HepG2 (cell line): ENCODE data around the gene TMEM86B. TPM values are rescaled to one million over a fixed set of nuclear protein-coding genes. Genes with fewer than 3 reads are reported as not detected.

Source experiments
- ATF3 ChIP-seq: sonication (generic); formaldehyde crosslinking; IDR thresholded peaks from 2 replicates; pipeline ENCODE4 v1.4.0; 2020; ENCODE audit warnings: missing genetic modification reagents
- BRD4 ChIP-seq: sonication (generic); formaldehyde crosslinking; IDR thresholded peaks from 2 replicates; pipeline ENCODE4 v1.4.0; 2020; ENCODE audit warnings: missing genetic modification reagents
- CERS6 ChIP-seq: sonication (generic); formaldehyde crosslinking; IDR thresholded peaks from 2 replicates; pipeline ENCODE4 v1.5.0; 2020; ENCODE audit warnings: missing genetic modification reagents
- CREB1 ChIP-seq, 2 experiments: fragments of 450-650 bp in 1 of 2; IDR thresholded peaks; 2 replicates each; pipeline ENCODE4 v1.6.1; 2016 to 2017; ENCODE audit warnings: control low read depth in 1 of 2, mild to moderate bottlenecking in 1 of 2, missing compliant biosample characterization in 1 of 2, missing genetic modification characterization in 1 of 2
- MTF2 ChIP-seq: sonication (generic); formaldehyde crosslinking; IDR thresholded peaks from 2 replicates; pipeline ENCODE4 v1.5.0; 2020; ENCODE audit warnings: missing genetic modification reagents, borderline replicate concordance
- MYC ChIP-seq: sonication (generic); formaldehyde crosslinking; IDR thresholded peaks from 2 replicates; pipeline ENCODE4 v1.9.0; 2021; ENCODE audit warnings: missing genetic modification reagents, borderline replicate concordance
- PAXIP1 ChIP-seq: sonication (generic); formaldehyde crosslinking; conservative IDR thresholded peaks from 2 replicates; pipeline ENCODE4 v1.4.0; 2020; ENCODE audit warnings: mild to moderate bottlenecking, missing genetic modification reagents, moderate library complexity
- PLRG1 ChIP-seq: fragments of 450-650 bp; conservative IDR thresholded peaks from 2 replicates; pipeline ENCODE4 v1.6.1; 2016
- POLR2A ChIP-seq, 2 experiments: IDR thresholded peaks; 2 replicates each; pipeline ENCODE4 v1.6.1; 2011; ENCODE audit warnings: low read depth in 2 of 2, low read length in 2 of 2, mild to moderate bottlenecking in 1 of 2, moderate library complexity in 1 of 2; ENCODE audit not compliant: insufficient read depth in 1 of 2
- SRY ChIP-seq: sonication (generic); formaldehyde crosslinking; IDR thresholded peaks from 2 replicates; pipeline ENCODE4 v1.8.0; 2022; ENCODE audit warnings: mild to moderate bottlenecking, missing genetic modification reagents
- TCF12 ChIP-seq, 2 experiments: fragments of 450-650 bp in 1 of 2; sonication (generic) in 1 of 2; formaldehyde crosslinking in 1 of 2; IDR thresholded peaks; 2 replicates each; pipeline versions ENCODE4 v1.6.1 to v1.8.0; 2017 to 2022; ENCODE audit warnings: antibody characterized with exemption in 1 of 2, mild to moderate bottlenecking in 1 of 2, missing genetic modification reagents in 1 of 2, moderate library complexity in 1 of 2
- TEAD2 ChIP-seq: sonication (generic); formaldehyde crosslinking; IDR thresholded peaks from 2 replicates; pipeline ENCODE4 v1.9.0; 2021; ENCODE audit warnings: missing genetic modification reagents
- U2AF1 ChIP-seq: fragments of 200-400 bp; formaldehyde crosslinking; optimal IDR thresholded peaks from 2 replicates; pipeline ENCODE3; 2017; ENCODE audit warnings: mild to moderate bottlenecking, low read depth, low read length
- ZBTB39 ChIP-seq: sonication (generic); formaldehyde crosslinking; IDR thresholded peaks from 2 replicates; pipeline ENCODE4 v1.5.0; 2020; ENCODE audit warnings: missing genetic modification reagents
- ZNF44 ChIP-seq: sonication (generic); formaldehyde crosslinking; IDR thresholded peaks from 2 replicates; pipeline ENCODE4 v1.5.1; 2020; ENCODE audit warnings: mild to moderate bottlenecking, missing genetic modification reagents
- ZNF746 ChIP-seq: sonication (generic); formaldehyde crosslinking; IDR thresholded peaks from 2 replicates; pipeline ENCODE4 v1.8.0; 2022; ENCODE audit warnings: mild to moderate bottlenecking, missing genetic modification reagents
- ZNF768 ChIP-seq: sonication (generic); formaldehyde crosslinking; IDR thresholded peaks from 2 replicates; pipeline ENCODE4 v1.4.0; 2020; ENCODE audit warnings: missing genetic modification reagents
- ZNF83 ChIP-seq: sonication (generic); formaldehyde crosslinking; IDR thresholded peaks from 2 replicates; pipeline ENCODE4 v1.4.0; 2020; ENCODE audit warnings: missing genetic modification reagents, mild to moderate bottlenecking, borderline replicate concordance
- polyA plus RNA-seq, 8 experiments: library from polyadenylated mRNA; depleted of rRNA in 3 of 8; stranded (reverse) in 7 of 8; unstranded in 1 of 8; fragments of >200 nt; fragmentation: Illumina TruSeq in 4 of 8; extraction: Trizol in 4 of 8; gene quantifications; 2 replicates each; pipeline versions ENCODE4 v1.2.1 to v1.2.3, GENCODE V29; 2011 to 2016; ENCODE audit warnings: low read depth in 4 of 8, missing spikeins in 1 of 8, mixed read lengths in 1 of 8; ENCODE audit not compliant: insufficient read depth in 1 of 8
- total RNA-seq, 5 experiments: library from RNA; depleted of rRNA; stranded (reverse); fragments of >200 nt; fragmentation: Illumina TruSeq; extraction: Trizol; gene quantifications; 2 replicates each; pipeline ENCODE4 v1.2.3, GENCODE V29; 2016; ENCODE audit warnings: low read depth in 1 of 5
- TF ChIP-seq, protein P1 (sequence below): sonication (generic); formaldehyde crosslinking; IDR thresholded peaks from 2 replicates; pipeline ENCODE4 v1.4.0; 2020; ENCODE audit warnings: mild to moderate bottlenecking, missing genetic modification reagents, borderline replicate concordance
- TF ChIP-seq, protein P2 (sequence below): sonication (generic); formaldehyde crosslinking; IDR thresholded peaks from 2 replicates; pipeline ENCODE4 v1.4.0; 2020; ENCODE audit warnings: mild to moderate bottlenecking, missing genetic modification reagents

Gene TMEM86B
- total and polyA plus RNA-seq, 2 of the 13 experiments (the other 11 are each of a cell fraction or from before 2014, with no cell fraction given), result 7.7 to 9.6 TPM

DNA sequence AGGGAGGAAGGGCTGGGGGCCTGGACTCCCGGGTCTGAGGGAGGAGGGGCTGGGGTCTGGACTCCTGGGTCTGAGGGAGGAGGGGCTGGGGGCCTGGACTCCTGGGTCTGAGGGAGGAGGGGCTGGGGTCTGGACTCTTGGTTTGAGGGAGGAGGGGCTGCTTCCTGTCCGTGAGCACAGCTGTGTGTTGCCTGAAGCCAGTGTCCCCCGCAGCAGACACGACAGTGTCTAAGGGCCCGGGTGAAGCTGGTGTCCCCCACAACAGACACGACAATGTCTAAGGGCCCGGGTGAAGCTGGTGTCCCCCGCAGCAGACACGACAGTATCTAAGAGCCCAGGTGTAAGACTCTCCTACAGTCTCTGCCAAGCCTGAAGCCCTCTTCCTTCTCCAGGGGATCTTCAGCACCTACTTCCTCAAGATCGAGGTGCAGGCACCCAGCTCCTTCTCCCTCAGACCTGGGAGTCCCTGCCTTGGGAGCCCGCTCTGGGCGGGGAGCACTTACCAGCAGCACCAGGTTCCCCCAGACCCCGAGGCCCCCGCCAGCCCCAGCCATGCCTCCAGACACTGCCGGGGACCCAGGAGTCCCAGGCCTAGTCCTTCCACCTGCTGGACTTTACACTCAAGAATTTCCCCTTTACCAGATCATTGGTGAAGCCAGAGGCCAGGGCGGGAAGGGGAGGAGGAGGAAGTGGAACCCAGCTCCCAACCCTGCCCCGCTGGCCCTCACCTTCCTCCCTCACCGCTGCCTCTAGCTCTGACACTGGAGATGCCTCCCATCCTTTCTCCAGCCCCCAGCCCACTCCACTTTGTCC, 19.5 kb downstream of the TMEM86B start, which contains the start of gene PTPRH (continued):
- TF ChIP-seq TCF12 (IDR thresholded peaks at IDR 0.05), result no peak
- 0 out of 2 replicates have a peak, but pooled peaks have one; percentile 19 for TF ChIP-seq TCF12 (CRISPR knock-in tag; IDR thresholded peaks at IDR 0.05)
- no peak for TF ChIP-seq MTF2 (CRISPR knock-in tag)
- no peak for TF ChIP-seq SRY
- no peak for TF ChIP-seq U2AF1
- TF ChIP-seq PAXIP1 (CRISPR knock-in tag), result no peak; the same call in 1 of the 2 replicates
- TF ChIP-seq BRD4 (CRISPR knock-in tag), result peak; percentile 60; the same call in 1 of the 2 replicates
- no peak for TF ChIP-seq PLRG1
- no peak for TF ChIP-seq ZNF44
- TF ChIP-seq, protein P1, sequence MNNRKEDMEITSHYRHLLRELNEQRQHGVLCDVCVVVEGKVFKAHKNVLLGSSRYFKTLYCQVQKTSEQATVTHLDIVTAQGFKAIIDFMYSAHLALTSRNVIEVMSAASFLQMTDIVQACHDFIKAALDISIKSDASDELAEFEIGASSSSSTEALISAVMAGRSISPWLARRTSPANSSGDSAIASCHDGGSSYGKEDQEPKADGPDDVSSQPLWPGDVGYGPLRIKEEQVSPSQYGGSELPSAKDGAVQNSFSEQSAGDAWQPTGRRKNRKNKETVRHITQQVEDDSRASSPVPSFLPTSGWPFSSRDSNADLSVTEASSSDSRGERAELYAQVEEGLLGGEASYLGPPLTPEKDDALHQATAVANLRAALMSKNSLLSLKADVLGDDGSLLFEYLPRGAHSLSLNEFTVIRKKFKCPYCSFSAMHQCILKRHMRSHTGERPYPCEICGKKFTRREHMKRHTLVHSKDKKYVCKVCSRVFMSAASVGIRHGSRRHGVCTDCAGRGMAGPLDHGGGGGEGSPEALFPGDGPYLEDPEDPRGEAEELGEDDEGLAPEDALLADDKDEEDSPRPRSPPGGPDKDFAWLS (CRISPR knock-in tag), result no peak
- TF ChIP-seq ZNF83, result no peak
- no peak for TF ChIP-seq CREB1 (IDR thresholded peaks at IDR 0.05)
- TF ChIP-seq CREB1 (CRISPR knock-in tag; IDR thresholded peaks at IDR 0.05), result no peak
- TF ChIP-seq CERS6 (CRISPR knock-in tag), result no peak
- no peak for TF ChIP-seq ATF3 (CRISPR knock-in tag)
- no peak for TF ChIP-seq TEAD2 (CRISPR knock-in tag)
- TF ChIP-seq POLR2A (IDR thresholded peaks at IDR 0.05; ENCODE audit: insufficient read depth in 1 of 2, low read depth in 2 of 2, low read length in 2 of 2), result peak in 1 of 2 experiments; percentile 51; a peak in 2 of 4 replicates
- no peak for TF ChIP-seq ZNF768
- TF ChIP-seq, protein P2, sequence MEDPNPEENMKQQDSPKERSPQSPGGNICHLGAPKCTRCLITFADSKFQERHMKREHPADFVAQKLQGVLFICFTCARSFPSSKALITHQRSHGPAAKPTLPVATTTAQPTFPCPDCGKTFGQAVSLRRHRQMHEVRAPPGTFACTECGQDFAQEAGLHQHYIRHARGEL, result no peak
- TF ChIP-seq MYC (CRISPR knock-in tag), result peak; percentile 44; the same call in 1 of the 2 replicates
- no peak for TF ChIP-seq ZNF746 (CRISPR knock-in tag)
- no peak for TF ChIP-seq ZBTB39 (CRISPR knock-in tag)
